Measurements from ENCODE around the gene CHCHD5.

Gene CHCHD5

GRCh38 chr2:112600634-112601033, 16.2 kb downstream of the CHCHD5 start:
- Histone ChIP-seq H3K4me3 (replicated peaks; ENCODE audit: insufficient read depth, low read length) (no peak overlapping the region), H3K27ac (replicated peaks) (no peak overlapping the region), H3K27me3 (ENCODE audit: insufficient read depth, poor library complexity, severe bottlenecking) (no peaks in the 10 kb centered on the region)
- no peak for DNase-seq (ENCODE audit: low read depth in 1 of 2, low spot score in 1 of 2)
- TF ChIP-seq REST (IDR thresholded peaks at IDR 0.05; ENCODE audit: insufficient replicate concordance, low read depth) = no peak
- no peak for TF ChIP-seq SPI1 (IDR thresholded peaks at IDR 0.05; ENCODE audit: borderline replicate concordance, low read depth)
- no peak for TF ChIP-seq POLR2AphosphoS5 (IDR thresholded peaks at IDR 0.05; ENCODE audit: low read depth)
- TF ChIP-seq GABPA (IDR thresholded peaks at IDR 0.05; ENCODE audit: low read depth) = no peak
- no peak for TF ChIP-seq CTCF (IDR thresholded peaks at IDR 0.05; ENCODE audit: insufficient read depth, low read length)

- no peak overlapping the region for H3K4me3 ChIP-seq (replicated peaks; ENCODE audit: insufficient read depth, low read length)
- H3K27ac ChIP-seq (replicated peaks) = no peak overlapping the region
- H3K27me3 ChIP-seq (ENCODE audit: insufficient read depth, poor library complexity, severe bottlenecking) = no peaks in the 10 kb centered on the region
- no peak for DNase-seq (ENCODE audit: low read depth in 1 of 2, low spot score in 1 of 2)
- TF ChIP-seq POLR2AphosphoS5 (IDR thresholded peaks at IDR 0.05; ENCODE audit: low read depth) (no peak), REST (IDR thresholded peaks at IDR 0.05; ENCODE audit: insufficient replicate concordance, low read depth) (no peak), CTCF (IDR thresholded peaks at IDR 0.05; ENCODE audit: insufficient read depth, low read length) (no peak), SPI1 (IDR thresholded peaks at IDR 0.05; ENCODE audit: borderline replicate concordance, low read depth) (no peak), GABPA (IDR thresholded peaks at IDR 0.05; ENCODE audit: low read depth) (no peak)
Observed at GRCh38 chr2:112601754-112602153, 17.3 kb downstream of the CHCHD5 start.

GRCh38 chr2:112602917-112603316, 18.5 kb downstream of the CHCHD5 start:
- TF ChIP-seq SPI1 (IDR thresholded peaks at IDR 0.05; ENCODE audit: borderline replicate concordance, low read depth) = no peak
- Histone ChIP-seq H3K4me3 (replicated peaks; ENCODE audit: insufficient read depth, low read length) (no peak overlapping the region), H3K27me3 (ENCODE audit: insufficient read depth, poor library complexity, severe bottlenecking) (no peaks in the 10 kb centered on the region), H3K27ac (replicated peaks) (no peak overlapping the region)
- DNase-seq (ENCODE audit: low read depth in 1 of 2, low spot score in 1 of 2) = no peak

GRCh38 chr2:112603731-112604130, 19.3 kb downstream of the CHCHD5 start:
- Histone ChIP-seq H3K27me3 (ENCODE audit: insufficient read depth, poor library complexity, severe bottlenecking) (no peaks in the 10 kb centered on the region), H3K4me3 (replicated peaks; ENCODE audit: insufficient read depth, low read length) (no peak overlapping the region), H3K27ac (replicated peaks) (no peak overlapping the region)
- DNase-seq (ENCODE audit: low read depth in 1 of 2, low spot score in 1 of 2) = no peak
- TF ChIP-seq CTCF (IDR thresholded peaks at IDR 0.05; ENCODE audit: insufficient read depth, low read length) (no peak), REST (IDR thresholded peaks at IDR 0.05; ENCODE audit: insufficient replicate concordance, low read depth) (no peak), GABPA (IDR thresholded peaks at IDR 0.05; ENCODE audit: low read depth) (no peak), POLR2AphosphoS5 (IDR thresholded peaks at IDR 0.05; ENCODE audit: low read depth) (no peak), SPI1 (IDR thresholded peaks at IDR 0.05; ENCODE audit: borderline replicate concordance, low read depth) (no peak)
